Stomach smooth muscle (tissue), 2 donors: Measurements from ENCODE around the gene PCDH20.
"Not testable (repeated sequence)": the region's sequence is repeated elsewhere in the genome, so short reads cannot be mapped to it uniquely, and the experiment has no call there.

Experiments used
- H3K27ac ChIP-seq: one replicate; pipeline ENCODE4 v1.7.0; 2013; ENCODE audit warnings: mild to moderate bottlenecking, low read length, inconsistent platforms
- H3K27me3 ChIP-seq, 2 donors: one replicate each; pipeline ENCODE4 v1.7.0; 2013; ENCODE audit warnings: low read length in 2 of 2; ENCODE audit not compliant: insufficient read depth in 2 of 2, control insufficient read depth in 1 of 2
- H3K36me3 ChIP-seq, 2 donors: one replicate each; pipeline ENCODE4 v1.7.0; 2013; ENCODE audit warnings: low read length in 2 of 2; ENCODE audit not compliant: control insufficient read depth in 2 of 2, insufficient read depth in 2 of 2
- H3K4me1 ChIP-seq: one replicate; pipeline ENCODE4 v1.7.0; 2013; ENCODE audit warnings: low read length; ENCODE audit not compliant: control insufficient read depth, insufficient read depth
- H3K4me3 ChIP-seq, 2 donors: one replicate each; pipeline ENCODE4 v1.7.0; 2013; ENCODE audit warnings: low read length in 2 of 2
- H3K9ac ChIP-seq, 2 donors: one replicate each; pipeline ENCODE4 v1.7.0; 2013; ENCODE audit warnings: low read length in 2 of 2, mild to moderate bottlenecking in 1 of 2
- H3K9me3 ChIP-seq, 2 donors: one replicate each; pipeline ENCODE4 v1.7.0; 2013; ENCODE audit warnings: low read length in 2 of 2; ENCODE audit not compliant: control insufficient read depth in 2 of 2
- donor health status: healthy.
- donor health status: Pancreatic carcinoma.

PCDH20 gene

DNA sequence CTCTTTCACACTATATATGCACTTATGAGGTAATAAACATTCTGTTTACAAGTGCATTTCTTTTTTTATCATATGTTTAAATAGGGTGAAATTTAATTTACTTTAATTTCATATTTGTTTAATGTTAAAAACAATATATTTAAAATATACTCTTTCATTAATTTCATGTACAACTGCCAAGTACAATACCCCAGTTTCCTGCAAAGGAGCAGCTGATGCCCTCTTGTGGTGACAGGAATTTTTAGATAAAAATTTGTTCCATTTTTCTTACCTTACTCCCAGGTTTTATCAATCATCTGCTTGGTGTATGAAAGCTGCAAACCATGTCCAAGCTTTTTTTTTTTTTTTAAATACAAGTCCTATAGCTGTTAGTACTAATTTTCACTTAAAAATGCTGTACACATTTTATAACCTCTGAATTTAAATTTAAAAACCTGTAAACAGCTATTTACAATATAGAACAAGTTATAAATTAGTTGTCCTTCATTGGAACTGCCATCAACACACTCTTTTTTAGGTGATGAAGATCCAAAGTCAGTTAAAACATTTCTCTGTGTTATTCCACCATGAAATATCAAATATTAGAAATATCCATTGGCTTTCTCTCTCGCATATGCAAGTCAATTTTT is 4.9 kb downstream of the PCDH20 start:
- peaks cover 0 to 8% of the 10 kb centered on the region in 2 donors for H3K27me3 ChIP-seq
- no peak overlapping the region for H3K27ac ChIP-seq
- peaks cover 16% of the 10 kb centered on the region for H3K4me1 ChIP-seq
- no peak overlapping the region for H3K4me3 ChIP-seq
- H3K9ac ChIP-seq: no peak overlapping the region
- no peaks in the 10 kb centered on the region for H3K9me3 ChIP-seq
- H3K36me3 ChIP-seq: no peaks in the 10 kb centered on the region

DNA sequence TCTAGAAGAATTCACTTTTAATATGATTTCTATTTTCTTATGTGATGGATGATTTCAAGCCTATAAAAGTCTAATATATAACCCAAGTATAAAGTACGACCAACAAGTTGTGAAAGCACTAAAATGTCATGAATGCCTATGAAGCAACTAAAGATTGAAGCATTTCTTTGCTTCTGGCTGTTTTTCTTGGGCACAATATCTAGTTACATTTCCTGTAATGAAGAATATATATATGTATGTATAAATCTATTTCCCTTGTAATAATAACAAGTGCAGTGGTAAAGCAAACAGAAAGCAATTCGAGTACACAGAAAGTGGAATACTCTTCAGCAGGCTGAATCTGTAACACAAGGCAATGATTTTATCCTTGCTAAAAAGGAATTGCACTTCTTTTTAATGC is 5.4 kb downstream of the PCDH20 start:
- no peaks in the 10 kb centered on the region for H3K9me3 ChIP-seq
- peaks cover 0 to 8% of the 10 kb centered on the region in 2 donors for H3K27me3 ChIP-seq
- H3K27ac ChIP-seq: no peak overlapping the region
- H3K9ac ChIP-seq: no peak overlapping the region
- H3K4me3 ChIP-seq: no peak overlapping the region
- H3K4me1 ChIP-seq: peaks cover 16% of the 10 kb centered on the region
- no peaks in the 10 kb centered on the region for H3K36me3 ChIP-seq

DNA sequence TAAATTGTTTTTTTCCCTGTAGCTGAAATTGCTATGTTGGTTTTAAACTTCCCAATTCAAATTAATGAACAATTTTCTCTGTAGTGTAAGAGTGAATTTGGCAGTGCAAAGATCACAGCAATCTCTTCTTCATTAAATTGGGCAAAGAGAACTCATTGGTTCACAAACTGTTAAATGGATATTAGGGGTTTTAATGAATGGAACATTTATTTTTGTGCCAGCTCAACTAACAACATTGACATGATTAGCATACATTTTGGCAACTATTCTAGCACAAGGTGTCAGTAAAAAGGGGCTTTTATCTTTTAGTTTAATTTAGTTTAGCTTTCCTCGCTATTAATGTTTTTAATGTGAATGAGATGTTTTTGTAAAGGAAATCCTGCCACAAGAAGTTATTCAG is 7.1 kb downstream of the PCDH20 start:
- H3K9ac ChIP-seq: no peak overlapping the region
- no peak overlapping the region for H3K27ac ChIP-seq
- no peaks in the 10 kb centered on the region for H3K36me3 ChIP-seq
- no peak overlapping the region for H3K4me3 ChIP-seq
- H3K9me3 ChIP-seq: no peaks in the 10 kb centered on the region
- H3K4me1 ChIP-seq: peaks cover 7% of the 10 kb centered on the region
- peaks cover 0 to 7% of the 10 kb centered on the region in 2 donors for H3K27me3 ChIP-seq

DNA sequence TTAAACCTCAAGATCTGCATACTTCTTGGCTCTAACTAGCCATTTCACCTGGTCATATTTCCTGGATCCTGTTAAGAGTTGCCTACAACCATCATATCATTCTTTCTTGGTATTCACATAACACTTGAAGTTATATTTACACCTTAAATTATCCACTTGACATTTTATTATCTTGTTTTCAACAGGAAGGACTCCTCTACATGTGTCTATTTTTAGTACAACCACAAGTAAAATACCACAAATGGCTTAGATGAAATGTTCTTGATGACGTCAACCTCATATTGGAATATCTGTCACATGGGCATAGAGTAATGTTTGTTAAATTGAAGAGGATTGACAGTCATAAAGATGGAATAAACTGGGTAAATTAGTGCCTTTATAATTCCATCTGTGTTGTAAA is 9.4 kb downstream of the PCDH20 start:
- H3K9ac ChIP-seq: no peak overlapping the region
- H3K4me3 ChIP-seq: no peak overlapping the region
- H3K4me1 ChIP-seq: no peaks in the 10 kb centered on the region
- no peak overlapping the region for H3K27ac ChIP-seq
- H3K9me3 ChIP-seq: no peaks in the 10 kb centered on the region
- no peaks in the 10 kb centered on the region for H3K27me3 ChIP-seq
- H3K36me3 ChIP-seq: no peaks in the 10 kb centered on the region

DNA sequence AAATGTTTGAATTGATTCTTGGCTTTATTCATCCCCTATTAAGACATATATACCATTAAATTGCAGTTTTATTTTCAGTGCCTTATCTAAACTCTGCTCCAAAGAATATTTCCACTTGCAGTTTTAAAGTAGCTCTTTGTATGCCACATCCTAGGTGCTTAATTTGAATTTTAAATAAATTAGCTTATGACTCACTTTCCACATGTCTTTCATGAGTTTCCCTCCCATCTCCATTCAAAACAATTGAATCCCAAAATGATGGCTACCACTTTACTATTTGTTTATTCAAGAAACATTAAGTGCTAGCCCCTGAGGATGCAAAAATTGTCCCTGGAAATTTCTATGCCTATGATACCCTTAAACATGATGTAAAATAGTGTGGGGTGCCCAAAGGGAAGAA is 19.5 kb downstream of the PCDH20 start:
- H3K9ac ChIP-seq: no peak overlapping the region
- H3K9me3 ChIP-seq: no peaks in the 10 kb centered on the region
- H3K27me3 ChIP-seq: no peaks in the 10 kb centered on the region
- no peaks in the 10 kb centered on the region for H3K36me3 ChIP-seq
- no peak overlapping the region for H3K4me3 ChIP-seq
- H3K4me1 ChIP-seq: no peaks in the 10 kb centered on the region
- no peak overlapping the region for H3K27ac ChIP-seq

DNA sequence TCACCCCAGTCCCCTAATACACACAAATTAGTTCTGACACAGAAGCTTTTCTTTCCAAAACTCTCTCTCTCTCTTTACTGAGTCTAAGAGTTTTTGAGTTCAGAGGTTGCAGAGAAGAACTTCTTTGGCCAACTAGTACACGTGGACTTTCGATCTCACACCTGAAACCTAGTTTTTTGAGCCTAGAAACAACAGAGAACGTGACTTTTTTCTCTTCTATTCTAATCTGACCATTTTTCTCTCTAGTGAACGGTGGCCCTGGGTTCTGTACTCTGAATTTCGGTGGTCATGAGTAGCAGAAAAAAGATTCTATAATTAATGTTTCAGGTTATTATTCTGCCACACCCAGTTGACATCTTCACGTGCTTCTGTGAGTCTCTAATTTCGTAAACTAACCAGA is 24.2 kb downstream of the PCDH20 start:
- Histone ChIP-seq H3K4me1 (no peaks in the 10 kb centered on the region), H3K9ac (no peak overlapping the region), H3K4me3 (no peak overlapping the region), H3K36me3 (no peaks in the 10 kb centered on the region), H3K27me3 (no peaks in the 10 kb centered on the region), H3K27ac (no peak overlapping the region), H3K9me3 (no peaks in the 10 kb centered on the region)

DNA sequence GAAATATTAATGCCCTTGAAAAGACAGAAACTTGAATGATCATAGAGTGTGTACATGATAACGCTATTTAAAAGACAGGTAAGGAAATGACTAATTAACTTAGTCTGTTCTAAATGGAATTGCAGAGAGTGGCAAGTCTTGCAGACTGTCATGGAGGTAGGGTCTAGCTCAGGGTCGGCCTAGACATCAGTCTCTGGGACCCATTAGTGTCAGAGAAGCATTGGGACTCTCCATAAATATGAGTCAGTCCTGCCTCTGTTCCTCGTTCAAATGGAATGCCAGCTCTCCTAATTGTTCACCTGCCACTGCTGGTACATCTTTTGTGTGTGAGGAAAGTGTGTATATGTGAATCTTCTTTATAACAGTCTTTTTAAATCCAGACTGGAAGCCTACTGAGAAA is 28.0 kb downstream of the PCDH20 start:
- Histone ChIP-seq H3K27ac (no peak overlapping the region), H3K9me3 (no peaks in the 10 kb centered on the region), H3K4me3 (no peak overlapping the region), H3K36me3 (no peaks in the 10 kb centered on the region), H3K4me1 (no peaks in the 10 kb centered on the region), H3K9ac (no peak overlapping the region), H3K27me3 (no peaks in the 10 kb centered on the region)

DNA sequence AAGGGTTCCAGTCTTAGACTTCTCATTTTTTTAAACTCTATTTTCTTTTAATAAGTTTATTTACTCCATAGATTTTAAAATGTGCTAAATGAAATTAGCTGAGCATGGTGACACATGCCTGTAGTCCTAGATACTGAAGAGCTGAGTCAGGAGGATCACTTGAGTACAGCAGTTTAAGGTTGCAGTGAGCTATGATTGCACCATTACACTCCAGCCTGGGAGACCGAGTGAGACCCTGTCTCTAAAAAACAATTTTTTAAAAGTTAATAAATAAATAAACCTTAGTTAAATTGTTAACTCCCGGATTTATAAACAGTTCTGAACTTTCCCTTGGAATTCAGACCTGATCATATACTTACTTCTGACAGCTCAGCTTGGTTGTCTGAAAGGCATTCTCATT is 32.5 kb downstream of the PCDH20 start:
- Histone ChIP-seq H3K4me1 (no peaks in the 10 kb centered on the region), H3K9me3 (no peaks in the 10 kb centered on the region), H3K27me3 (no peaks in the 10 kb centered on the region), H3K36me3 (no peaks in the 10 kb centered on the region), H3K9ac (no peak overlapping the region), H3K4me3 (no peak overlapping the region), H3K27ac (no peak overlapping the region)

DNA sequence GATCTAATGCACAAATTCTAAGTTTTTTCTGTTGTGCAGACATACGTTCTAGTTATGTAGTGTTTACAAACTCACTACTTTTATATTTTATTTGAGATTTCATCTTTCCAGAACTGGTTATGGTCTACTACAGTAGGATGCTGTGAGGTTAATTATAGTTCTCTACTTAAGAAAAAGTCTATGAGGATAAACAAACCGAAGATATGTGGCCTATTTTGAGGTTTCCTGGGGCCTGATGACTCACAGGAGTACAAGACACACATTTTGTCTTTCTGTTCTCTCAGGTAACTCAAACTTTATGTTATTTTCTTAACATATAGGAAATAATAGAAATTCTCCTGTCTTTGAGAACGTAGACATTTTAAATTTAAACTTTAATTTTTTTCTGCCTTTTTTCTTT is 45.1 kb downstream of the PCDH20 start:
- Histone ChIP-seq H3K9me3 (no peaks in the 10 kb centered on the region), H3K36me3 (no peaks in the 10 kb centered on the region), H3K27me3 (no peaks in the 10 kb centered on the region), H3K4me1 (no peaks in the 10 kb centered on the region), H3K9ac (no peak overlapping the region), H3K4me3 (no peak overlapping the region), H3K27ac (no peak overlapping the region)

DNA sequence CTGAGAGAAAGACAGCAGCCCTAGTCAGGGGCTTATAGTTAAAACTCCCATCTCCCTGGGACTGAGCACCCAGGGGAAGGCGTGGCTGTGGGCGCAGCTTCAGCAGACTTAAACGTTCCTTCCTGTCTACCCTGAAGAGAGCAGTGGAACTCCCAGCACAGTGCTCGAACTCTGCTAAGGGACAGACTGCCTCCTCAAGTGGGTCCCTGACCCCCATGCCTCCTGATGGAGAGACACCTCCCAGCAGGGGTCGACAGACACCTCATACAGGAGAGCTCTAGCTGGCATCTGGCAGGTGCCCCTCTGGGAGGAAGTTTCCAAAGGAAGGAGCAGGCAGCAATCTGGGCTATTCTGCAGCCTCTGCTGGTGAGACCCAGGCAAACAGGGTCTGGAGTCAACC is 51.0 kb downstream of the PCDH20 start:
- not testable (repeated sequence) for H3K27me3 ChIP-seq, H3K9me3 ChIP-seq, H3K36me3 ChIP-seq, H3K4me1 ChIP-seq, H3K9ac ChIP-seq, H3K4me3 ChIP-seq, H3K27ac ChIP-seq

DNA sequence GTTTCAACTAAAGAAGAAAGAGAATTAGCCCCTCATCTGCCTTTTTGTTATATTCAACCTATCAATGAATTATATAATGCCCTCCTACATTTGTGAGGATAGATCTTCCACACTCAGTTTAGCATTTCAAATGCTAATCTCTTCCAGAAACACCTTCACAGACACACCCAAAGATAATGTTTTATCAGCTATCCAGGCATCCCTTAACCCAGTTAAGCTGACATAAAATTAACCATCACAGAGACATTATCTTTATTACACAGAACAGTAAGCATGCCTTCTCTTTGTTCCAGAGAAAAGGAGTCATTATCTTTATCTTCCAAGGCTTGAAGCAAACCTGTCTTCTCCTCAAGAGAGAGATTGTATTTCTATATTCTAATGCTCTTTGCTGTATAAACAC is 53.1 kb downstream of the PCDH20 start:
- Histone ChIP-seq H3K27ac (no peak overlapping the region), H3K4me3 (no peak overlapping the region), H3K27me3 (no peaks in the 10 kb centered on the region), H3K9me3 (no peaks in the 10 kb centered on the region), H3K36me3 (no peaks in the 10 kb centered on the region), H3K4me1 (no peaks in the 10 kb centered on the region), H3K9ac (no peak overlapping the region)
